GM12892 (cell line): ENCODE data around the gene NPPA.

Experiments
- POLR2A ChIP-seq: IDR thresholded peaks from 2 replicates; pipeline ENCODE4 v1.6.1; 2011; ENCODE audit warnings: low read depth, low read length, control low read depth
- POLR2AphosphoS5 ChIP-seq: IDR thresholded peaks from 2 replicates; pipeline ENCODE4 v1.6.1; 2011; ENCODE audit warnings: low read depth, low read length, control low read depth
- TAF1 ChIP-seq: IDR thresholded peaks from 2 replicates; pipeline ENCODE4 v1.6.1; 2011; ENCODE audit warnings: low read depth, mild to moderate bottlenecking, control low read depth, low read length, borderline replicate concordance

- no peak for TF ChIP-seq POLR2A
- TF ChIP-seq TAF1, result no peak
- no peak for TF ChIP-seq POLR2AphosphoS5
Measured at GRCh38 chr1:11860587-11860986, 13.0 kb upstream of the NPPA start.
